ENCODE data around the gene ZNF574. TPM values are rescaled to one million over a fixed set of nuclear protein-coding genes. Genes with fewer than 3 reads are reported as not detected.

ZNF574 gene
- total RNA-seq, 1 experiment from 2014 or later: 24.6 TPM

GRCh38 chr19:42113641-42114348 is 37.8 kb downstream of the ZNF574 start:
- ChIA-PET CTCF (interaction anchor here (0.8 to 2.9 kb wide), 18 partner anchors 10 to 326 kb away, joined by 3 to 22 read pairs (median 5); partner anchors contain the start of gene GSK3A), RAD21 (ENCODE audit: low non-redundant PET in 1 of 2, low total read pairs in 2 of 2, uncharacterized antibody in 2 of 2, unreplicated experiment in 2 of 2) (no interaction called here), POLR2A (interaction anchor here (0.7 to 1.8 kb wide), 4 partner anchors 12 to 129 kb away, joined by 3 to 5 read pairs (median 4); partner anchors contain the start of genes GSK3A, POU2F2 and ZNF574)
- H2AFZ ChIP-seq (ENCODE audit: low read depth, low read length, poor library complexity, severe bottlenecking): no peak overlapping the region
- BruUV-seq (replicated peaks): no TSS peak
- H3K4me3 ChIP-seq (replicated peaks in 1 of 2; ENCODE audit: low read depth in 1 of 2, low read length in 2 of 2): peak overlapping the region; percentile 10 to 15; a peak in 2 of 4 replicates
- ATAC-seq (peak; percentile 91), DNase-seq (ENCODE audit: low read depth, low spot score) (peak; percentile 64)
- H3K9me2 ChIP-seq (ENCODE audit: insufficient read depth): no peaks in the 10 kb centered on the region
- H3K9ac ChIP-seq (ENCODE audit: low read length): no peak overlapping the region
- H3K27ac ChIP-seq (ENCODE audit: low read depth, low read length): peak overlapping the region; percentile 40
- H3K36me3 ChIP-seq (ENCODE audit: control insufficient read depth in 1 of 2, insufficient read depth in 2 of 2, low read length in 2 of 2): no peaks in the 10 kb centered on the region
- H3K4me1 ChIP-seq (ENCODE audit: control insufficient read depth in 1 of 2, insufficient read depth in 2 of 2, low read length in 2 of 2): peaks cover 24 to 34% of the 10 kb centered on the region in 2 experiments
- no peaks in the 10 kb centered on the region for H4K20me1 ChIP-seq (ENCODE audit: insufficient read depth)
- H3K27me3 ChIP-seq (ENCODE audit: insufficient read depth, low read length): no peaks in the 10 kb centered on the region
- no peaks in the 10 kb centered on the region for H3K9me3 ChIP-seq (ENCODE audit: control insufficient read depth in 1 of 2, insufficient read depth in 1 of 2, low read depth in 1 of 2, low read length in 2 of 2)
- intact Hi-C loops (cut with micrococcal nuclease): no loop called here
- peak overlapping the region; percentile 61 for H3K4me2 ChIP-seq (ENCODE audit: low read length)
- no peaks in the 10 kb centered on the region for H3K79me2 ChIP-seq (ENCODE audit: insufficient read depth, low read length)
- TF ChIP-seq YY1 (IDR thresholded peaks at IDR 0.05; ENCODE audit: extremely low read depth, insufficient replicate concordance, low read depth, low read length): no peak
- TF ChIP-seq ZFX (IDR thresholded peaks at IDR 0.05): no peak
- no peak for TF ChIP-seq ZNF274 (IDR thresholded peaks at IDR 0.05; ENCODE audit: low read depth, low read length)
- TF ChIP-seq REST (IDR thresholded peaks at IDR 0.05; ENCODE audit: low read depth): no peak
- peak; percentile 65 for TF ChIP-seq JUND (IDR thresholded peaks at IDR 0.05)
- TF ChIP-seq SIN3A (IDR thresholded peaks at IDR 0.05; ENCODE audit: low read depth): no peak
- TF ChIP-seq CEBPB (IDR thresholded peaks at IDR 0.05; ENCODE audit: low read depth): no peak
- TF ChIP-seq EGR1 (IDR thresholded peaks at IDR 0.05; ENCODE audit: low read depth): no peak
- TF ChIP-seq TCF7L2 (IDR thresholded peaks at IDR 0.05; ENCODE audit: borderline replicate concordance, extremely low read depth, insufficient read depth, insufficient read length): no peak
- peak; percentile 78 for TF ChIP-seq FOSL1 (IDR thresholded peaks at IDR 0.05; ENCODE audit: low read depth)
- no peak for TF ChIP-seq EZH2 (IDR thresholded peaks at IDR 0.05)
- no peak for TF ChIP-seq CBX3 (IDR thresholded peaks at IDR 0.05; ENCODE audit: low read depth)
- TF ChIP-seq SP1 (IDR thresholded peaks at IDR 0.05; ENCODE audit: low read depth): peak; percentile 53
- no peak for TF ChIP-seq EZH2phosphoT487 (IDR thresholded peaks at IDR 0.05; ENCODE audit: borderline replicate concordance)
- no peak for TF ChIP-seq MAX (IDR thresholded peaks at IDR 0.05)
- no peak for TF ChIP-seq POLR2A (IDR thresholded peaks at IDR 0.05; ENCODE audit: borderline replicate concordance, extremely low read depth, insufficient read depth, insufficient read length)
- TF ChIP-seq SRF (IDR thresholded peaks at IDR 0.05; ENCODE audit: low read depth): no peak
- TF ChIP-seq POLR2AphosphoS5 (IDR thresholded peaks at IDR 0.05; ENCODE audit: low read depth, low read length): no peak
- TF ChIP-seq ELF1 (IDR thresholded peaks at IDR 0.05; ENCODE audit: borderline replicate concordance, low read depth): no peak
- peak; percentile 14; the same call in 1 of the 2 replicates for TF ChIP-seq RAD21 (IDR thresholded peaks at IDR 0.05; ENCODE audit: low read depth)
- no peak for TF ChIP-seq ATF3 (IDR thresholded peaks at IDR 0.05)
- TF ChIP-seq ZBTB33 (IDR thresholded peaks at IDR 0.05; ENCODE audit: extremely low read depth, insufficient replicate concordance, low read length): no peak

All from HCT116 (cell line).